ENCODE data around the gene RSPH9. TPM values are rescaled to one million over a fixed set of nuclear protein-coding genes. Genes with fewer than 3 reads are reported as not detected.

Gene RSPH9
- total and polyA plus RNA-seq, 2 experiments from 2014 or later: 0.10 to 0.39 TPM

- TF ChIP-seq ETS1 (IDR thresholded peaks at IDR 0.05) (no peak), CTCF (conservative IDR thresholded peaks at IDR 0.05; ENCODE audit: low read depth in 2 of 2) (no peak), CREB1 (CRISPR knock-in tag; IDR thresholded peaks at IDR 0.05; ENCODE audit: low read depth) (no peak), POLR2AphosphoS5 (IDR thresholded peaks at IDR 0.05; ENCODE audit: low read depth) (no peak), JUNB (IDR thresholded peaks at IDR 0.05; ENCODE audit: unreplicated experiment) (no peak)
These were observed 72.6 kb downstream of the RSPH9 start (continued) for GRCh38 chr6:43717389-43717788.

DNA sequence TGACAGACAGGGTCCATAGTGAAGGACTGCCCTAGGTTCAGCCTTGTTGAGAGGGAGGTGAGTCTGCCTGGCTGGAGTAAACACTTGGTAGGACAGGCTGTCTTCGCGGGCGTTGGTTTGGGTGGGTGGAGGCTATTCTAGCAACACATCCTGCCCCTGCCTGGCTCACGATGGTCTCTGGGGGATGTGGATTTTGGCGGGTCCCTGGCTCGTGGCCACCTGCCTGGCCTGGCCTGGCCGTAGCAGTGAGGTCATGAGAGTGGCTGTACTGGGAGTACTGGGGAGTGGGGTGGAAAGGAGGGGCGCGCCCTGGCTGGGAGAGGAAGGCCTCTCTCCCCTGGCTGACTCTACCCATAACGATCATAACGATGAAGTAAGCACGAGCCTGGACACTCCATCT, 73.0 kb downstream of the RSPH9 start:
- Histone ChIP-seq H3K79me2 (replicated peaks; ENCODE audit: insufficient read depth) (no peaks in the 10 kb centered on the region), H2AFZ (no peak overlapping the region), H3K4me3 (no peak overlapping the region), H3K9me2 (ENCODE audit: insufficient read depth) (no peaks in the 10 kb centered on the region), H3K36me3 (ENCODE audit: insufficient read depth) (no peaks in the 10 kb centered on the region), H3K27ac (ENCODE audit: low read depth) (no peak overlapping the region), H3K27me3 (ENCODE audit: insufficient read depth) (no peaks in the 10 kb centered on the region), H3F3A (replicated peaks; ENCODE audit: low read depth) (no peaks in the 10 kb centered on the region), H3K4me2 (no peak overlapping the region), H4K20me1 (replicated peaks; ENCODE audit: insufficient read depth) (no peaks in the 10 kb centered on the region), H3K4me1 (ENCODE audit: insufficient read depth) (no peaks in the 10 kb centered on the region)
- ATAC-seq: no peak
- no peaks in the 10 kb centered on the region for H3K9me3 Mint-ChIP-seq
- no peak for DNase-seq (ENCODE audit: low spot score)
- H3K27ac Mint-ChIP-seq: no peak overlapping the region
- H3K4me1 Mint-ChIP-seq: peaks cover 9% of the 10 kb centered on the region
- peaks cover 7% of the 10 kb centered on the region for H3K27me3 Mint-ChIP-seq (ENCODE audit: insufficient read depth, low read depth, poor library complexity)
- H3K4me3 Mint-ChIP-seq: no peak overlapping the region
- no peaks in the 10 kb centered on the region for H3K36me3 Mint-ChIP-seq (ENCODE audit: low read depth)
- TF ChIP-seq STAT1 (IDR thresholded peaks at IDR 0.05; ENCODE audit: unreplicated experiment) (no peak), ZNF114 (CRISPR knock-in tag; IDR thresholded peaks at IDR 0.05) (no peak), CREB1 (CRISPR knock-in tag; IDR thresholded peaks at IDR 0.05; ENCODE audit: low read depth) (no peak), POLR2AphosphoS5 (IDR thresholded peaks at IDR 0.05; ENCODE audit: low read depth) (no peak), EZH2 (IDR thresholded peaks at IDR 0.05; ENCODE audit: low read depth, unreplicated experiment) (no peak), ZNF462 (CRISPR knock-in tag; IDR thresholded peaks at IDR 0.05) (no peak), NANOG (IDR thresholded peaks at IDR 0.05; ENCODE audit: borderline replicate concordance) (no peak), ZNF331 (CRISPR knock-in tag; IDR thresholded peaks at IDR 0.05; ENCODE audit: low read depth) (no peak)
- TF ChIP-seq, protein P1, sequence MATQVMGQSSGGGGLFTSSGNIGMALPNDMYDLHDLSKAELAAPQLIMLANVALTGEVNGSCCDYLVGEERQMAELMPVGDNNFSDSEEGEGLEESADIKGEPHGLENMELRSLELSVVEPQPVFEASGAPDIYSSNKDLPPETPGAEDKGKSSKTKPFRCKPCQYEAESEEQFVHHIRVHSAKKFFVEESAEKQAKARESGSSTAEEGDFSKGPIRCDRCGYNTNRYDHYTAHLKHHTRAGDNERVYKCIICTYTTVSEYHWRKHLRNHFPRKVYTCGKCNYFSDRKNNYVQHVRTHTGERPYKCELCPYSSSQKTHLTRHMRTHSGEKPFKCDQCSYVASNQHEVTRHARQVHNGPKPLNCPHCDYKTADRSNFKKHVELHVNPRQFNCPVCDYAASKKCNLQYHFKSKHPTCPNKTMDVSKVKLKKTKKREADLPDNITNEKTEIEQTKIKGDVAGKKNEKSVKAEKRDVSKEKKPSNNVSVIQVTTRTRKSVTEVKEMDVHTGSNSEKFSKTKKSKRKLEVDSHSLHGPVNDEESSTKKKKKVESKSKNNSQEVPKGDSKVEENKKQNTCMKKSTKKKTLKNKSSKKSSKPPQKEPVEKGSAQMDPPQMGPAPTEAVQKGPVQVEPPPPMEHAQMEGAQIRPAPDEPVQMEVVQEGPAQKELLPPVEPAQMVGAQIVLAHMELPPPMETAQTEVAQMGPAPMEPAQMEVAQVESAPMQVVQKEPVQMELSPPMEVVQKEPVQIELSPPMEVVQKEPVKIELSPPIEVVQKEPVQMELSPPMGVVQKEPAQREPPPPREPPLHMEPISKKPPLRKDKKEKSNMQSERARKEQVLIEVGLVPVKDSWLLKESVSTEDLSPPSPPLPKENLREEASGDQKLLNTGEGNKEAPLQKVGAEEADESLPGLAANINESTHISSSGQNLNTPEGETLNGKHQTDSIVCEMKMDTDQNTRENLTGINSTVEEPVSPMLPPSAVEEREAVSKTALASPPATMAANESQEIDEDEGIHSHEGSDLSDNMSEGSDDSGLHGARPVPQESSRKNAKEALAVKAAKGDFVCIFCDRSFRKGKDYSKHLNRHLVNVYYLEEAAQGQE (IDR thresholded peaks at IDR 0.05; ENCODE audit: unreplicated experiment): no peak

Measured in GM23338 (cell line).